Measurements from ENCODE around the gene CYB5R3.
"Not testable (repeated sequence)": the region's sequence is repeated elsewhere in the genome, so short reads cannot be mapped to it uniquely, and the experiment has no call there.

The CYB5R3 gene

DNA sequence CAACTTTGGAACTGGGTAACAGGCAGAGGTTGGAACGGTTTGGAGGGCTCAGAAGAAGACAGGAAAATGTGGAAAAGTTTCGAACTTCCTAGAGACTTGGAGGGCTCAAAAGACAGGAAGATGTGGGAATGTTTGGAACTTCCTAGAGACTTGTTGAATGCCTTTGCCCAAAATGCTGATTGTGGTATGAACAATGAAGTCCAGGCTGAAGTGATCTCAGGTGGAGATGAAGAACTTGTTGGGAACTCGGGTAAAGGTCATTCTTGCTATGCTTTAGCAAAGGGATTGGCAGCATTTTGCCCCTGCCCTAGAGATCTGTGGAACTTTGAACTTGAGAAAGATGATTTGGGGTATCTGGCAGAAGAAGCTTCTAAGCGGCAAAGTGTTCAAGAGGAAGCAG is 28.7 kb upstream of the CYB5R3 start:
- not testable (repeated sequence) for DNase-seq

GRCh38 chr22:42676059-42676607 is 26.9 kb upstream of the CYB5R3 start:
- no peak for DNase-seq

- no peak for DNase-seq
Observed at GRCh38 chr22:42673898-42674401, 24.8 kb upstream of the CYB5R3 start.

GRCh38 chr22:42673071-42673470 is 23.9 kb upstream of the CYB5R3 start:
- DNase-seq: not testable (repeated sequence)

DNA sequence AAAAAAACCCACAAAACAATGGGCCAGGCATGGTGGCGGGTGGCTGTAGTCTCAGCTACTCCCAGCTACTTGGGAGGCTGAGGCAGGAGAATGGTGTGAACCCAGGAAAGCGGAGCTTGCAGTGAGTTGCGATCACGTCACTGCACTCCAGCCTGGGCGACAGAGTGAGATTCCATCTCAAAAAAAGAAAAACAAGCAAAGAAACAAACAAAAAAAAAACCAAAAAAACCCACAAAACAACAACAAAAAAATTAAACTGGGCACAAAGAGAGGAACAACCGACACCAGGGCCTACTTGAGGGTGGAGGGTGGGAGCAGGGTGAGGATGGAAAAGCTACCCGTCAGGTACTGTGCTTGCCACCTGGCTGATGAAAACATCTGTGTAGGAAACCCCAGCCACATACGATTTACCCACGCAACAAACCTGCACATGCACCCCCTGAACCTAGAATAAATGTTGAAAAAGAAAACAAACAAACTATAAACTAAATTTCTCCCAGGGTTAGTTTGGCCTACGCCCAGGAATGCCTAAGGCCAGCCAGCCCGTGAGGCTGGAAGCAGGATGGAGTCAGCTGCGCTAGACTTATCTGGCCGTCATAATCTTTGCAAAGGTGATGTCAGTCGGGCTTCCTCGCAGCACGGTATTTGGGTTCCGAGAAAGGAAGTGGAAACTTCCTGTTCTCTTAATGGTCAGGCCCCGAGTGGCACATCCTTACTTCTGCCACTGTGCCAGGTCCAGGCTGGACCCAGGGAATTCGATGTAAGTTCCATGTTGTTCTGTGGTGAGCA is 21.9 kb upstream of the CYB5R3 start:
- no peak for DNase-seq

DNA sequence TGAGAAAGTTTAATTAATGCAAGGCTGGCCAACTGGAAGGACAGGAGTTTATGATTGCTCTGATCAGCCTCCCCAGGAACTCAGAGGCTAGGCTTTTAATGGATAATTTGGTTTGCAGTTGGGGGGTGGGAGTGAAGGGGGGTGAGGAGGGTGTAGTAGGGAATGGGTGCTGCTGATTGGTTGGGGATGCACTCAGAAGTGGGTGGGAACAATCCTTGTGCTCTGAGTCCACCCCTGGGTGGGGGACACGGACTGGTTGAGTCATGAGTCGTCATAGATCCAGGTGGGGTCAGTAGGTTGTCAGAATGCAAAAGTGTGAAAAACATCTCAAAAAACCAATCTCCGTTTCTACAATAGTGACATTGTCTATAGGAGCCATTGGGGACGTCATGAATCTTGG is 20.9 kb upstream of the CYB5R3 start:
- DNase-seq: no peak

- not testable (repeated sequence) for DNase-seq
Observed at GRCh38 chr22:42666393-42666792, 17.2 kb upstream of the CYB5R3 start.

- no peak for DNase-seq
Observed at GRCh38 chr22:42664976-42665831, 16.0 kb upstream of the CYB5R3 start.

GRCh38 chr22:42661985-42662831 is 13.0 kb upstream of the CYB5R3 start:
- DNase-seq: peak; percentile 91

GRCh38 chr22:42656578-42656977 is 7.4 kb upstream of the CYB5R3 start:
- no peak for DNase-seq

DNA sequence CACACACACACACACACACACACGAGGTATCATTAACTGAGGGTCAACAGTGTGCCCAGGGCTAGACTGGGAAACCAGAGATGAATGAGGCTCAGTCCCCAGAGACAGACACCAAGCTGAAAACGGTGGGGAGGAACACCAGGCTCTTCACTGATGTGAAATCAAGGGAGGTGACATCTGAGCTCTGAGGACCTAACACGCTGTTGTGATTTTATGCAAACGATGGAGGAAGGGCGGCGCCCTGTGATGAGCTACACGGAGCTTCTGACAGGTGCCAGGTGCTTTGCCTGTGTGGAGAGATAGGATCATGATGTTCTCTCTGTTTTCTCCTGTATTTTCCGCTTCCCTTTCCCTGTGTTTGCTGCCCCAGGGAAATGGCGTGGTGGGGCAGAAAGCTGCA is 6.5 kb upstream of the CYB5R3 start:
- no peak for DNase-seq

GRCh38 chr22:42654436-42655073 is 5.4 kb upstream of the CYB5R3 start:
- DNase-seq: no peak

GRCh38 chr22:42653999-42654398 is 4.8 kb upstream of the CYB5R3 start:
- no peak for DNase-seq

DNA sequence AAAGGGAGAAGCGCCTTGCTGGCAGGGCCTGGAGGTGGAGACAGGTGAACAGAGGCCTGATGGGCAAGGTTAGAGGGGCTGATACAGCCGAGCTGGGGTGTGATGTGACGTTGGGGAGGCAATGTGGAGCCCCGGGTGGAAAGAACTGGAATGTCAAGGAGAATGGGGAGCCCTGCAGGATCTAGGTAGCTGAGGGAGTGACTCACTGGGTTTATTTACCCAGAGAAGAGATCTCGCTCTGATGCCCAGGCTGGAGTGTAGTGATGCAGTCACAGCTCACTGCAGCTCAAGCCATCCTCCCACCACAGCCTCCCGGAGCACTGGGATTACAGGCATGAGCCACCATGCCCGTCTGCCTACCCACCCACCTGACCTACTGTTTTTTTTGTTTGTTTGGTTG is 1.9 kb upstream of the CYB5R3 start:
- no peak for DNase-seq

DNA sequence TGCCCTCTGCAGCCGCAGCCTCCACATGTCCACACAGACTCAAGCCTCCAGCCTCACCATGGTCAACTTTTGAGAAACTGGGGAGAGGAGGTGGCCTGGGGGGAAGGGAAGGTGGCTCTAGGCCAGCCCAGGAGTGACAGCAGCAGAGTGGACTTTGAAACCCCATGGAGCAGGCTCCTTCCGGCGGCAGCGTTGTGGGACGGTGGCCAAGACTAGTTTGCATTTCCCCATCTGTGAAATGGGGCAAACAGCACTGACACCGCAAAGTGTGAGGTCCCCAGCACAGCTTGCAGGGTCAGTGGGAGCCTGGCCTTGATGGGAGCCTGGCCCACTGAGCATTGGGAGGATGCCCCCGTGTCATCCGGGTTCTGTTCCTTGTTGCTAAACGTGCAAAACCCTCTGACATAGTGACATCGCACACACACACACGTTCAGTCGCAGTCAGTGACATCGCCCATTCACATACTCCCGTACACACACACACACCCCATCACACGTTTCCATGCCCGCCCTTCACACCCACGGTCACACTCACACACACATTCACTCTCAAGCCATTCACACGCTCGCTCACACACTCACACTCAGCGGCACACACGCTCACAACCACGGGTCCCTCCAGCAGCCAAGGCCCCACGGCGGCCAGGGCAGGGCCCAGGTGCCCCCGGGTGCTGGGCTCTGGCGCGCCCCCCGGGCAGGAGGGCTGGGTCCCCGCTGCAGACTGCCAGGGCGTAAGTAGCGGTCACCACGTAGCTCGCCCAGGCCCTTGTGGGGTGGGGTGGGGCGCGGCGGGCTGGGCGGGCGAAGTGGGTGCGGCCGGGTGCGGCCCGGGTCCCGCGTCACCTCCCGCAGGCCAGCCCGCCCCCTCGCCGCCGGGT is 585 bp downstream of the CYB5R3 start:
- no peak for DNase-seq

GRCh38 chr22:42648017-42648367 is 1.2 kb downstream of the CYB5R3 start:
- no peak for DNase-seq

GRCh38 chr22:42646569-42647525 is 2.3 kb downstream of the CYB5R3 start:
- no peak for DNase-seq

DNA sequence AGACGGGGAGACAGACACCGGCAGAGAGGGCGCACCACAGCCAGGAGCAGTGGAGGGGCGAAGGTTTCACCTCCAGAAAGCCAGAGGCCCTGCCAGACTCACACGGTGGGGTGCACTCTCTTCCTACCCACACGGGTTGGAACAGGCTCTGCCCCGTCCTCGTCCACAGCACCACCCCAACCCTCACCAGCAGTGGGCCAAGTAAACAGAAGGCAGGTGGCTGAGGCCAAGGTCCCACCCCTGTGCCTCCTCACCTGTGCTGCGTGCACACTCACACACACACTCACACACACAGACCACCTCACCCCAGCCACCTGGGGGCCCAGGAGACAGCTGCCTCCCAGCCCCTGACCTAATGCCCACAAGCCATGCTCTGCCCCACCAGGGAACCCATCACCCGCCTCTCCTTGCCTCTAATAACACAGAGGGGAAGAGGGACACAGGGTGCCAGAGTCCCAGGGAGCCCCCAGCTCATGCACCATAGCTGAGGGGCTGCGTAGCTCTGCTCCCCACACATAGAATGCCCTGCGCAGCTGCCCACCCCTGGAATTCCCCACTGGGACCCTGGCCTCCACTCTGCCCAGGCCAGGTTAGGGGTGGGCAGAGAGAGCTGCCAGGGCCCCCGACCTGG is 3.1 kb downstream of the CYB5R3 start:
- DNase-seq: no peak

GRCh38 chr22:42645341-42645937 is 3.8 kb downstream of the CYB5R3 start:
- DNase-seq: no peak
